ENCODE measurements around the gene AZIN2.
"Not testable (repeated sequence)": the region's sequence is repeated elsewhere in the genome, so short reads cannot be mapped to it uniquely, and the experiment has no call there.

AZIN2 gene

GRCh38 chr1:33080885-33081553 lies at the start of gene AZIN2:
Gene AZIN2, plus strand, starts transcription at chr1:33081153. Its CDS starts 1,097 bp downstream, at chr1:33082250.
- DNase-seq, result peak; percentile 96

- no peak for DNase-seq
Measured at GRCh38 chr1:33031506-33031905, 49.4 kb upstream of the AZIN2 start.

- DNase-seq, result no peak
Measured at GRCh38 chr1:33032126-33032869, 48.7 kb upstream of the AZIN2 start.

GRCh38 chr1:33036051-33036525 lies 44.9 kb upstream of the AZIN2 start:
- peak; percentile 18 for DNase-seq

- DNase-seq, result peak; percentile 93
Measured at GRCh38 chr1:33036526-33037503, 44.1 kb upstream of the AZIN2 start, which contains the start of gene AK2. Gene AK2, minus strand, starts transcription at chr1:33036883. Its CDS starts 55 bp downstream, at chr1:33036828.

GRCh38 chr1:33039840-33040239 lies 41.1 kb upstream of the AZIN2 start:
- no peak for DNase-seq

GRCh38 chr1:33041026-33041425 lies 39.9 kb upstream of the AZIN2 start:
- no peak for DNase-seq

- DNase-seq, result no peak
Measured at GRCh38 chr1:33042831-33043230, 38.1 kb upstream of the AZIN2 start.

GRCh38 chr1:33043267-33044092 lies 37.5 kb upstream of the AZIN2 start:
- no peak for DNase-seq

- no peak for DNase-seq
Measured at GRCh38 chr1:33045246-33045645, 35.7 kb upstream of the AZIN2 start.

GRCh38 chr1:33045814-33046213 lies 35.1 kb upstream of the AZIN2 start:
- DNase-seq, result no peak

- not testable (repeated sequence) for DNase-seq
Measured at GRCh38 chr1:33046234-33046633, 34.7 kb upstream of the AZIN2 start.

GRCh38 chr1:33047290-33047689 lies 33.7 kb upstream of the AZIN2 start:
- no peak for DNase-seq

- no peak for DNase-seq
Measured at GRCh38 chr1:33047839-33048305, 33.1 kb upstream of the AZIN2 start.

- DNase-seq, result no peak
Measured at GRCh38 chr1:33048426-33048825, 32.5 kb upstream of the AZIN2 start.

- DNase-seq, result no peak
Measured at GRCh38 chr1:33049371-33049770, 31.6 kb upstream of the AZIN2 start.

GRCh38 chr1:33050221-33051076 lies 30.5 kb upstream of the AZIN2 start:
- DNase-seq, result no peak

GRCh38 chr1:33055210-33056008 lies 25.5 kb upstream of the AZIN2 start:
- DNase-seq, result peak; percentile 16

GRCh38 chr1:33056426-33056825 lies 24.5 kb upstream of the AZIN2 start:
- DNase-seq, result no peak

GRCh38 chr1:33057095-33057494 lies 23.9 kb upstream of the AZIN2 start:
- DNase-seq, result no peak

Measured in activated naive CD4-positive, alpha-beta T cell treated with Interleukin-2 at 50 U/mL for 16 hours (primary cell).